OCI-LY7 (cell line): Measurements from ENCODE around the gene RAPGEF3.

Source experiments
- CTCF ChIP-seq: fragments of 200-600 bp; sonication (generic); conservative IDR thresholded peaks from 2 replicates; pipeline ENCODE4 v1.5.1; 2014; ENCODE audit warnings: mild to moderate bottlenecking, antibody characterized with exemption, low read length, moderate library complexity, mixed read lengths
- EZH2phosphoT487 ChIP-seq: fragments of 200-600 bp; sonication (generic); IDR thresholded peaks from 2 replicates; pipeline ENCODE4 v1.6.1; 2018; ENCODE audit warnings: low read depth, borderline replicate concordance, mild to moderate bottlenecking, mixed run types, antibody characterized with exemption, low read length, moderate library complexity, mixed read lengths

- TF ChIP-seq CTCF, result no peak
- TF ChIP-seq EZH2phosphoT487, result no peak
These were observed 34.5 kb upstream of the RAPGEF3 start for GRCh38 chr12:47793015-47793681.
